Esophagus muscularis mucosa (tissue), 3 donors: ENCODE results near the gene ZNF750.

Experiments
- CTCF ChIP-seq, 3 experiments: fragments of 200-600 bp in 2 of 3; fragments of 450-650 bp in 1 of 3; sonication (generic) in 2 of 3; IDR thresholded peaks; one replicate each; pipeline ENCODE4 v1.5.1; 2017 to 2019; ENCODE audit warnings: antibody characterized with exemption in 3 of 3, mild to moderate bottlenecking in 2 of 3, moderate library complexity in 1 of 3
- EP300 ChIP-seq: sonication (generic); formaldehyde crosslinking; IDR thresholded peaks from one replicate; pipeline ENCODE4 v1.6.1; 2017; ENCODE audit warnings: antibody characterized with exemption

GRCh38 chr17:82841921-82842596 lies 2.2 kb upstream of the ZNF750 start:
- TF ChIP-seq CTCF (IDR thresholded peaks at IDR 0.05) (no peak), EP300 (no peak)
